A549 (cell line): ENCODE data around the gene GATB. TPM values are rescaled to one million over a fixed set of nuclear protein-coding genes. Genes with fewer than 3 reads are reported as not detected.

Experiments used
- ATAC-seq, 2 experiments: fragments of 200-7000 bp in 1 of 2; fragments of >200 bp in 1 of 2; cut with Nextera tagmentation in 1 of 2; cut with Tn5 transposase in 1 of 2; 3 replicates each; pipeline versions ENCODE4 v1.8.0 to v1.9.1; 2018 to 2020; ENCODE audit warnings: mild to moderate bottlenecking in 1 of 2, moderate library complexity in 1 of 2
- CTCF ChIA-PET: fragments of 300-600 bp; sonication (Branson Sonifier 250); formaldehyde crosslinking; extraction: SDS; loops from one replicate; lab custom pipeline; 2021; ENCODE audit warnings: antibody characterized with exemption, inconsistent platforms; lab: Yijun Ruan, JAX
- POLR2A ChIA-PET: fragments of 350-600 bp; formaldehyde crosslinking; extraction: SDS; loops from one replicate; lab custom pipeline; 2021; ENCODE audit warnings: antibody characterized with exemption, inconsistent platforms; lab: Yijun Ruan, JAX
- DNase-seq, 2 experiments: peaks; one replicate each; pipeline versions ENCODE4 v3.0.0 to v3.0.0-alpha.2; 2011 to 2016; ENCODE audit warnings: low read depth in 1 of 2, low spot score in 1 of 2
- FAIRE-seq: peaks from 2 replicates; lab custom pipeline; 2011; peaks lifted over from hg19 to GRCh38; lab: Jason Lieb, UNC
- H3K27ac ChIP-seq, 2 experiments: fragments of >200 bp; sonication (Bioruptor Twin); formaldehyde crosslinking; 3 replicates each; pipeline ENCODE4 v1.5.1; 2016 to 2017
- H3K4me1 ChIP-seq: fragments of >200 bp; sonication (Bioruptor Twin); formaldehyde crosslinking; 3 replicates; pipeline ENCODE4 v1.6.1; 2016
- H3K4me2 ChIP-seq: fragments of >200 bp; sonication (Bioruptor Twin); formaldehyde crosslinking; 3 replicates; pipeline ENCODE4 v1.6.1; 2016
- H3K4me3 ChIP-seq: fragments of >200 bp; sonication (Bioruptor Twin); formaldehyde crosslinking; 3 replicates; pipeline ENCODE4 v1.5.1; 2016
- H3K9me3 ChIP-seq: fragments of >200 bp; sonication (Bioruptor Twin); formaldehyde crosslinking; 3 replicates; pipeline ENCODE4 v1.6.1; 2016
- CBX8 ChIP-seq: fragments of 200-600 bp; sonication (generic); IDR thresholded peaks from 2 replicates; pipeline ENCODE4 v1.6.1; 2016
- EHMT2 ChIP-seq: fragments of 200-600 bp; sonication (generic); IDR thresholded peaks from 2 replicates; pipeline ENCODE4 v1.6.1; 2016; ENCODE audit warnings: antibody characterized with exemption, low read depth, mild to moderate bottlenecking, moderate library complexity
- FOSB ChIP-seq: fragments of 250-450 bp; sonication (Bioruptor Pico); IDR thresholded peaks from 2 replicates; pipeline ENCODE4 v1.5.0; 2020; ENCODE audit warnings: mild to moderate bottlenecking, moderate library complexity
- GATA3 ChIP-seq: IDR thresholded peaks from 2 replicates; pipeline ENCODE4 v1.6.1; 2012; ENCODE audit warnings: borderline replicate concordance
- HOXA7 ChIP-seq: fragments of 250-450 bp; sonication (Bioruptor Pico); IDR thresholded peaks from 2 replicates; pipeline ENCODE4 v1.5.0; 2020; ENCODE audit warnings: mild to moderate bottlenecking, moderate library complexity
- HOXB13 ChIP-seq: fragments of 250-450 bp; sonication (Bioruptor Pico); IDR thresholded peaks from 2 replicates; pipeline ENCODE4 v1.5.0; 2020; ENCODE audit warnings: low read depth, mild to moderate bottlenecking, moderate library complexity
- HOXB5 ChIP-seq: fragments of 250-450 bp; sonication (Bioruptor Pico); IDR thresholded peaks from 2 replicates; pipeline ENCODE4 v1.5.0; 2020; ENCODE audit warnings: mild to moderate bottlenecking, moderate library complexity
- KDM1A ChIP-seq: fragments of 200-600 bp; sonication (generic); IDR thresholded peaks from 2 replicates; pipeline ENCODE4 v1.6.1; 2016; ENCODE audit warnings: low read depth, mild to moderate bottlenecking
- KDM5A ChIP-seq: fragments of 200-600 bp; sonication (generic); IDR thresholded peaks from 2 replicates; pipeline ENCODE4 v1.6.1; 2016; ENCODE audit warnings: antibody characterized with exemption, mild to moderate bottlenecking
- MYC ChIP-seq: IDR thresholded peaks from 2 replicates; pipeline ENCODE4 v1.6.1; 2012; ENCODE audit warnings: mild to moderate bottlenecking, inconsistent platforms, low read length, improper control_type of control experiment, borderline replicate concordance
- NFE2L2 ChIP-seq: fragments of 150-350 bp; conservative IDR thresholded peaks from 2 replicates; pipeline ENCODE4 v1.6.1; 2014; ENCODE audit warnings: low read length
- NPAS2 ChIP-seq: fragments of 250-450 bp; sonication (Bioruptor Pico); IDR thresholded peaks from 2 replicates; pipeline ENCODE4 v1.8.0; 2022; ENCODE audit warnings: mild to moderate bottlenecking, moderate library complexity, borderline replicate concordance
- NR3C1 ChIP-seq: fragments of >200 bp; sonication (Bioruptor Twin); formaldehyde crosslinking; IDR thresholded peaks from 3 replicates; pipeline ENCODE4 v1.6.1; 2017
- POLR2A ChIP-seq: IDR thresholded peaks from 2 replicates; pipeline ENCODE4 v1.6.1; 2012; ENCODE audit warnings: mild to moderate bottlenecking, low read length
- POLR2AphosphoS2 ChIP-seq: conservative IDR thresholded peaks from 2 replicates; pipeline ENCODE4 v1.6.1; 2012; ENCODE audit warnings: low read length, improper control_type of control experiment, inconsistent platforms
- RFX5 ChIP-seq: fragments of 450-650 bp; IDR thresholded peaks from 2 replicates; pipeline ENCODE4 v1.7.1; 2014; ENCODE audit warnings: antibody characterized with exemption, mild to moderate bottlenecking, moderate library complexity
- SREBF2 ChIP-seq: fragments of 450-650 bp; IDR thresholded peaks from 2 replicates; pipeline ENCODE4 v1.6.1; 2014; ENCODE audit warnings: mild to moderate bottlenecking, moderate library complexity
- ZFP36 ChIP-seq: fragments of 450-650 bp; IDR thresholded peaks from 2 replicates; pipeline ENCODE4 v1.6.1; 2014; ENCODE audit warnings: borderline replicate concordance; ENCODE audit not compliant: partially characterized antibody
- WGBS: methylation state at CpG from one replicate; pipeline ENCODE4 v1.1.6; 2017; ENCODE audit errors: missing lambda C conversion rate; 5-methylcytosine and 5-hydroxymethylcytosine counted together
- polyA plus RNA-seq, 4 experiments: library from polyadenylated mRNA; depleted of rRNA in 3 of 4; stranded (reverse); fragments of >200 nt; fragmentation: RNase III in 1 of 4; extraction: RNeasy Plus Mini Kit Qiagen cat#74134 plus additional on column Dnase treatment in 1 of 4; gene quantifications; 2 replicates in 3 of 4; 3 replicates in 1 of 4; pipeline ENCODE4 v1.2.3, GENCODE V29; 2011 to 2017
- TF ChIP-seq, protein P1 (sequence below): fragments of 250-450 bp; sonication (Bioruptor Pico); IDR thresholded peaks from 2 replicates; pipeline ENCODE4 v1.5.0; 2021; ENCODE audit warnings: mild to moderate bottlenecking, moderate library complexity, borderline replicate concordance
- TF ChIP-seq, protein P2 (sequence below): IDR thresholded peaks from 2 replicates; pipeline ENCODE4 v1.6.1; 2012
- TF ChIP-seq, protein P3 (sequence below): fragments of 250-450 bp; sonication (Bioruptor Pico); IDR thresholded peaks from 2 replicates; pipeline ENCODE4 v1.5.0; 2020; ENCODE audit warnings: low read depth, mild to moderate bottlenecking, moderate library complexity
- TF ChIP-seq, protein P4 (sequence below): IDR thresholded peaks from 2 replicates; pipeline ENCODE4 v1.6.1; 2012; ENCODE audit warnings: low read depth, borderline replicate concordance
- TF ChIP-seq, protein P5 (sequence below): fragments of 450-650 bp; IDR thresholded peaks from 2 replicates; pipeline ENCODE4 v1.6.1; 2014; ENCODE audit warnings: antibody characterized with exemption
- TF ChIP-seq, protein P6 (sequence below): fragments of >200 bp; sonication (Bioruptor Twin); formaldehyde crosslinking; IDR thresholded peaks from 3 replicates; pipeline ENCODE4 v1.5.1; 2016

GATB gene
- polyA plus RNA-seq, 2 of the 4 experiments (the other 2 are of a cell fraction), result 12.1 to 17.8 TPM

DNA sequence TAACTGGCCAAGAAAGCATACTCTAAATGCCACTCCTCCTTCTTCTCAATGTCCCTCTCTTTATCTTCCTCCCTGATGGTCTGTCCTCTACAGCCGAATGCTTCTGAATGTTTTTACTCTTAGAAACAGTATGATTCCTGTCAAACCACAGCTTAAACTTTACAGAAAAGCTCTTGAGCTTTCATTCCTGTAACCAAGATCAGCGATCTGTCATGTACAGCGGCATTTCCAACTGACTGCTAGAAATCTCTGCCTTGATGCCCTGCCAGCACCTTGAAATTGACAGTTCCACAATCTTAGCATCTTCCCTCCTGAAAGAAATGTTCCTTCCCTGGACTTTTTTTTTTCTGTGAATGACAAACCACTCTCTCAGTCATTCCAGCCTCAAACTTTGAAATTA, 11.5 kb upstream of the GATB start:
- CTCF ChIA-PET, result no interaction called here
- no peak overlapping the region for H3K4me3 ChIP-seq
- POLR2A ChIA-PET, result no interaction called here
- FAIRE-seq, result no peak
- TF ChIP-seq EHMT2 (no peak), MYC (no peak), CBX8 (no peak), POLR2A (no peak), KDM5A (no peak), HOXB5 (no peak), POLR2AphosphoS2 (no peak)
- TF ChIP-seq, protein P1, sequence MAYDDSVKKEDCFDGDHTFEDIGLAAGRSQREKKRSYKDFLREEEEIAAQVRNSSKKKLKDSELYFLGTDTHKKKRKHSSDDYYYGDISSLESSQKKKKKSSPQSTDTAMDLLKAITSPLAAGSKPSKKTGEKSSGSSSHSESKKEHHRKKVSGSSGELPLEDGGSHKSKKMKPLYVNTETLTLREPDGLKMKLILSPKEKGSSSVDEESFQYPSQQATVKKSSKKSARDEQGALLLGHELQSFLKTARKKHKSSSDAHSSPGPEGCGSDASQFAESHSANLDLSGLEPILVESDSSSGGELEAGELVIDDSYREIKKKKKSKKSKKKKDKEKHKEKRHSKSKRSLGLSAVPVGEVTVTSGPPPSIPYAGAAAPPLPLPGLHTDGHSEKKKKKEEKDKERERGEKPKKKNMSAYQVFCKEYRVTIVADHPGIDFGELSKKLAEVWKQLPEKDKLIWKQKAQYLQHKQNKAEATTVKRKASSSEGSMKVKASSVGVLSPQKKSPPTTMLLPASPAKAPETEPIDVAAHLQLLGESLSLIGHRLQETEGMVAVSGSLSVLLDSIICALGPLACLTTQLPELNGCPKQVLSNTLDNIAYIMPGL (CRISPR knock-in tag), result no peak
- TF ChIP-seq, protein P2, sequence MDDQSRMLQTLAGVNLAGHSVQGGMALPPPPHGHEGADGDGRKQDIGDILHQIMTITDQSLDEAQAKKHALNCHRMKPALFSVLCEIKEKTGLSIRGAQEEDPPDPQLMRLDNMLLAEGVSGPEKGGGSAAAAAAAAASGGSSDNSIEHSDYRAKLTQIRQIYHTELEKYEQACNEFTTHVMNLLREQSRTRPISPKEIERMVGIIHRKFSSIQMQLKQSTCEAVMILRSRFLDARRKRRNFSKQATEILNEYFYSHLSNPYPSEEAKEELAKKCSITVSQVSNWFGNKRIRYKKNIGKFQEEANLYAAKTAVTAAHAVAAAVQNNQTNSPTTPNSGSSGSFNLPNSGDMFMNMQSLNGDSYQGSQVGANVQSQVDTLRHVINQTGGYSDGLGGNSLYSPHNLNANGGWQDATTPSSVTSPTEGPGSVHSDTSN, result no peak
- TF ChIP-seq, protein P3, sequence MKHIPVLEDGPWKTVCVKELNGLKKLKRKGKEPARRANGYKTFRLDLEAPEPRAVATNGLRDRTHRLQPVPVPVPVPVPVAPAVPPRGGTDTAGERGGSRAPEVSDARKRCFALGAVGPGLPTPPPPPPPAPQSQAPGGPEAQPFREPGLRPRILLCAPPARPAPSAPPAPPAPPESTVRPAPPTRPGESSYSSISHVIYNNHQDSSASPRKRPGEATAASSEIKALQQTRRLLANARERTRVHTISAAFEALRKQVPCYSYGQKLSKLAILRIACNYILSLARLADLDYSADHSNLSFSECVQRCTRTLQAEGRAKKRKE, result no peak
- TF ChIP-seq, protein P4, sequence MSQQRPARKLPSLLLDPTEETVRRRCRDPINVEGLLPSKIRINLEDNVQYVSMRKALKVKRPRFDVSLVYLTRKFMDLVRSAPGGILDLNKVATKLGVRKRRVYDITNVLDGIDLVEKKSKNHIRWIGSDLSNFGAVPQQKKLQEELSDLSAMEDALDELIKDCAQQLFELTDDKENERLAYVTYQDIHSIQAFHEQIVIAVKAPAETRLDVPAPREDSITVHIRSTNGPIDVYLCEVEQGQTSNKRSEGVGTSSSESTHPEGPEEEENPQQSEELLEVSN, result no peak
- peaks cover 7% of the 10 kb centered on the region; the same call in 1 of the 3 replicates for H3K9me3 ChIP-seq
- H3K4me1 ChIP-seq, result no peaks in the 10 kb centered on the region
- 11% methylated on average over 3 of the region's 3 CpGs for WGBS
- H3K4me2 ChIP-seq, result no peak overlapping the region
- H3K27ac ChIP-seq, result no peak overlapping the region
- DNase-seq, result no peak
- no peak for ATAC-seq

DNA sequence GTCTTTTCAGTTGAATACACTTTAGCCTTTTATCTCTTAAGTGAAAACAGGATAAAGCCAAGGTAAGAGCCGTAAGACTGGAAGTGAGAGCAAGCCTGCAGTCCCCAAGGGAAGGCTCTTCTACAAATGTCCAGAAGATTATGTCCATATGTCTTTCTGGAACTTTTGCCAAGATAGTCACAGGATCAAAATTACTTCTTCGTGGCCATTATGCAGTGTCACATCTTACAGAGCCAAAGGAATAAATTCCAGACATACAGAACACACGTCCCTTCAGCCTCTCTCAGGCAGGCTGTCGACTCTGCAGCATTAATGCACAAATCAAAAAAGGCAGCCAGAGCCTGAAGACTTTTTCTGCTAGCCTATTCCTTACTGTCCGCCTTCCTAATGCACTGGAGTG, 10.9 kb upstream of the GATB start:
- Histone ChIP-seq H3K27ac (no peak overlapping the region), H3K4me2 (no peak overlapping the region), H3K4me3 (no peak overlapping the region), H3K4me1 (no peaks in the 10 kb centered on the region), H3K9me3 (peaks cover 7% of the 10 kb centered on the region; the same call in 1 of the 3 replicates)
- WGBS, result 15% methylated on average over 5 of the region's 5 CpGs
- DNase-seq (no peak), FAIRE-seq (no peak), ATAC-seq (no peak)
- ChIA-PET CTCF (no interaction called here), POLR2A (no interaction called here)
- TF ChIP-seq HOXB5, result no peak
- no peak for TF ChIP-seq HOXB13 (CRISPR knock-in tag)
- TF ChIP-seq GATA3, result no peak
- no peak for TF ChIP-seq SREBF2

DNA sequence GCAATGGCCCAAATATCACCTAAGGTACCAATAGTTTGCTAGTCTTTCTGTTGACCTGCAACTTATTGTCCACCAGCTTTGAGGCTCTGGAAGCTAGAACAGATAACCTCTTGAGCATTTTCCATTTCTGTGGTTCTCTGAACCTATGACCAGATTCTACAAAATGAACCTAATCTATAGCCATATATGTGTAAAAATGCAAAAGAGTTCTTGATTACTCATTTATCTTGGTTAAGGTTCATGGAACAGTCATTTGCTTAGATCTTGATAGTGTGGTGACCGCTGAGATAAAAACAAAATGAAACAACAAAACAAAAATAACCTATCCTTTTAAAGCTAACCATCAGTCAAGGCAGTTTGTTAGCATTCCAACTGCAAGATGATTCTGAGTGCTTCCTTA, 9.3 kb upstream of the GATB start:
- ATAC-seq, result no peak
- CTCF ChIA-PET, result no interaction called here
- Histone ChIP-seq H3K27ac (no peak overlapping the region), H3K4me3 (no peak overlapping the region), H3K4me2 (no peak overlapping the region), H3K4me1 (no peaks in the 10 kb centered on the region), H3K9me3 (peaks cover 7% of the 10 kb centered on the region; the same call in 1 of the 3 replicates)
- FAIRE-seq, result no peak
- TF ChIP-seq, protein P5, sequence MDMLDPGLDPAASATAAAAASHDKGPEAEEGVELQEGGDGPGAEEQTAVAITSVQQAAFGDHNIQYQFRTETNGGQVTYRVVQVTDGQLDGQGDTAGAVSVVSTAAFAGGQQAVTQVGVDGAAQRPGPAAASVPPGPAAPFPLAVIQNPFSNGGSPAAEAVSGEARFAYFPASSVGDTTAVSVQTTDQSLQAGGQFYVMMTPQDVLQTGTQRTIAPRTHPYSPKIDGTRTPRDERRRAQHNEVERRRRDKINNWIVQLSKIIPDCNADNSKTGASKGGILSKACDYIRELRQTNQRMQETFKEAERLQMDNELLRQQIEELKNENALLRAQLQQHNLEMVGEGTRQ, result no peak
- TF ChIP-seq NFE2L2, result no peak
- TF ChIP-seq, protein P6, sequence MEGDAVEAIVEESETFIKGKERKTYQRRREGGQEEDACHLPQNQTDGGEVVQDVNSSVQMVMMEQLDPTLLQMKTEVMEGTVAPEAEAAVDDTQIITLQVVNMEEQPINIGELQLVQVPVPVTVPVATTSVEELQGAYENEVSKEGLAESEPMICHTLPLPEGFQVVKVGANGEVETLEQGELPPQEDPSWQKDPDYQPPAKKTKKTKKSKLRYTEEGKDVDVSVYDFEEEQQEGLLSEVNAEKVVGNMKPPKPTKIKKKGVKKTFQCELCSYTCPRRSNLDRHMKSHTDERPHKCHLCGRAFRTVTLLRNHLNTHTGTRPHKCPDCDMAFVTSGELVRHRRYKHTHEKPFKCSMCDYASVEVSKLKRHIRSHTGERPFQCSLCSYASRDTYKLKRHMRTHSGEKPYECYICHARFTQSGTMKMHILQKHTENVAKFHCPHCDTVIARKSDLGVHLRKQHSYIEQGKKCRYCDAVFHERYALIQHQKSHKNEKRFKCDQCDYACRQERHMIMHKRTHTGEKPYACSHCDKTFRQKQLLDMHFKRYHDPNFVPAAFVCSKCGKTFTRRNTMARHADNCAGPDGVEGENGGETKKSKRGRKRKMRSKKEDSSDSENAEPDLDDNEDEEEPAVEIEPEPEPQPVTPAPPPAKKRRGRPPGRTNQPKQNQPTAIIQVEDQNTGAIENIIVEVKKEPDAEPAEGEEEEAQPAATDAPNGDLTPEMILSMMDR, result no peak
- no peak for TF ChIP-seq KDM5A
- TF ChIP-seq, protein P4, result no peak
- TF ChIP-seq HOXB5, result no peak
- TF ChIP-seq NR3C1, result no peak
- TF ChIP-seq NPAS2 (CRISPR knock-in tag), result no peak
- no peak for TF ChIP-seq HOXA7 (CRISPR knock-in tag)
- no peak for TF ChIP-seq FOSB (CRISPR knock-in tag)
- TF ChIP-seq POLR2AphosphoS2, result no peak
- no peak for TF ChIP-seq CBX8
- no peak for TF ChIP-seq RFX5
- no peak for TF ChIP-seq KDM1A
- TF ChIP-seq ZFP36, result no peak
- POLR2A ChIA-PET, result no interaction called here
- no peak for DNase-seq
- 5% methylated on average over 1 of the region's 1 CpG for WGBS
